Calu3 (cell line): ENCODE results near the gene GALNTL6. TPM values are rescaled to one million over a fixed set of nuclear protein-coding genes. Genes with fewer than 3 reads are reported as not detected.

Source experiments
- BruUV-seq: library from RNA; stranded (reverse); fragments of 400-500 nt; replicated peaks from 2 replicates; lab custom pipeline; 2021; lab: Mats Ljungman, UMichigan
- CTCF ChIA-PET: fragments of 300-600 bp; sonication (Branson Sonifier 250); formaldehyde crosslinking; loops from one replicate; lab custom pipeline; 2022; ENCODE audit warnings: antibody characterized with exemption; lab: Charles Lee
- DNase-seq: peaks from one replicate; pipeline ENCODE4 v3.0.0; 2022
- H3K27ac Mint-ChIP-seq: one replicate; pipeline ENCODE4 v1.8.0; 2022; ENCODE audit warnings: mixed read lengths; ENCODE audit not compliant: unreplicated experiment
- H3K27me3 Mint-ChIP-seq: one replicate; pipeline ENCODE4 v1.8.0; 2022; ENCODE audit warnings: mixed read lengths; ENCODE audit not compliant: unreplicated experiment
- H3K36me3 Mint-ChIP-seq: one replicate; pipeline ENCODE4 v1.8.0; 2022; ENCODE audit warnings: mild to moderate bottlenecking, moderate library complexity, mixed read lengths; ENCODE audit not compliant: insufficient read depth, unreplicated experiment
- H3K4me1 Mint-ChIP-seq: one replicate; pipeline ENCODE4 v1.8.0; 2022; ENCODE audit warnings: mild to moderate bottlenecking, low read depth, mixed read lengths; ENCODE audit not compliant: unreplicated experiment
- H3K4me3 Mint-ChIP-seq: one replicate; pipeline ENCODE4 v1.8.0; 2022; ENCODE audit warnings: mild to moderate bottlenecking, low read depth, moderate library complexity, mixed read lengths; ENCODE audit not compliant: unreplicated experiment
- H3K9me3 Mint-ChIP-seq: one replicate; pipeline ENCODE4 v1.8.0; 2022; ENCODE audit warnings: low read depth, mixed read lengths; ENCODE audit not compliant: unreplicated experiment
- intact Hi-C: fragments of 100-400 bp; cut with micrococcal nuclease; formaldehyde crosslinking; loops from one replicate; pipeline ENCODE4 v1.10.0; 2022; ENCODE audit not compliant: unreplicated experiment
- total RNA-seq: library from RNA; stranded (reverse); gene quantifications from 2 replicates; pipeline ENCODE4 v1.2.3, GENCODE V29; 2022
- TF ChIP-seq, protein P1 (sequence below): fragments of 200-600 bp; IDR thresholded peaks from one replicate; pipeline ENCODE4 v1.8.0; 2022; ENCODE audit warnings: antibody characterized with exemption; ENCODE audit not compliant: unreplicated experiment

Gene GALNTL6
- total RNA-seq, 1 experiment from 2014 or later: not detected

DNA sequence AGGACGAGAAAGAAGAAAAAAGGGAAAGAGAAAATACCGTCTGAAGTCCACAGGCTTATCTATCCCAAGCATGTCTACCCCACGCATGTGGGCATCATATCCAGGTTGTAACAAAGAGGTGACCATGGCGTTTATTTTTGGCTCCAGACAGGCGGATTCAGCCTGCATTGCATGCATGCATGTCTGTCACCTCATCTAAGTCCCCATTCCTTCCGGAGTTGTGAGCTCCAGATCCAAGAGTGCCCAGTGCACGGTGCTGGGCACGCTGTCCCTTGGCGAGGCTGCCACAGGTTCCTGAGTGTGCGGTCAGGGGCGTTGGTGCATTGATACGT lies 905 bp upstream of the GALNTL6 start:
- Mint-ChIP-seq H3K27me3 (no peaks in the 10 kb centered on the region), H3K4me3 (no peak overlapping the region), H3K27ac (no peak overlapping the region), H3K36me3 (no peaks in the 10 kb centered on the region), H3K4me1 (no peaks in the 10 kb centered on the region), H3K9me3 (no peaks in the 10 kb centered on the region)
- no TSS peak for BruUV-seq
- CTCF ChIA-PET: no interaction called here
- intact Hi-C loops: no loop called here
- no peak for DNase-seq
- TF ChIP-seq, protein P1, sequence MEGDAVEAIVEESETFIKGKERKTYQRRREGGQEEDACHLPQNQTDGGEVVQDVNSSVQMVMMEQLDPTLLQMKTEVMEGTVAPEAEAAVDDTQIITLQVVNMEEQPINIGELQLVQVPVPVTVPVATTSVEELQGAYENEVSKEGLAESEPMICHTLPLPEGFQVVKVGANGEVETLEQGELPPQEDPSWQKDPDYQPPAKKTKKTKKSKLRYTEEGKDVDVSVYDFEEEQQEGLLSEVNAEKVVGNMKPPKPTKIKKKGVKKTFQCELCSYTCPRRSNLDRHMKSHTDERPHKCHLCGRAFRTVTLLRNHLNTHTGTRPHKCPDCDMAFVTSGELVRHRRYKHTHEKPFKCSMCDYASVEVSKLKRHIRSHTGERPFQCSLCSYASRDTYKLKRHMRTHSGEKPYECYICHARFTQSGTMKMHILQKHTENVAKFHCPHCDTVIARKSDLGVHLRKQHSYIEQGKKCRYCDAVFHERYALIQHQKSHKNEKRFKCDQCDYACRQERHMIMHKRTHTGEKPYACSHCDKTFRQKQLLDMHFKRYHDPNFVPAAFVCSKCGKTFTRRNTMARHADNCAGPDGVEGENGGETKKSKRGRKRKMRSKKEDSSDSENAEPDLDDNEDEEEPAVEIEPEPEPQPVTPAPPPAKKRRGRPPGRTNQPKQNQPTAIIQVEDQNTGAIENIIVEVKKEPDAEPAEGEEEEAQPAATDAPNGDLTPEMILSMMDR: no peak

DNA sequence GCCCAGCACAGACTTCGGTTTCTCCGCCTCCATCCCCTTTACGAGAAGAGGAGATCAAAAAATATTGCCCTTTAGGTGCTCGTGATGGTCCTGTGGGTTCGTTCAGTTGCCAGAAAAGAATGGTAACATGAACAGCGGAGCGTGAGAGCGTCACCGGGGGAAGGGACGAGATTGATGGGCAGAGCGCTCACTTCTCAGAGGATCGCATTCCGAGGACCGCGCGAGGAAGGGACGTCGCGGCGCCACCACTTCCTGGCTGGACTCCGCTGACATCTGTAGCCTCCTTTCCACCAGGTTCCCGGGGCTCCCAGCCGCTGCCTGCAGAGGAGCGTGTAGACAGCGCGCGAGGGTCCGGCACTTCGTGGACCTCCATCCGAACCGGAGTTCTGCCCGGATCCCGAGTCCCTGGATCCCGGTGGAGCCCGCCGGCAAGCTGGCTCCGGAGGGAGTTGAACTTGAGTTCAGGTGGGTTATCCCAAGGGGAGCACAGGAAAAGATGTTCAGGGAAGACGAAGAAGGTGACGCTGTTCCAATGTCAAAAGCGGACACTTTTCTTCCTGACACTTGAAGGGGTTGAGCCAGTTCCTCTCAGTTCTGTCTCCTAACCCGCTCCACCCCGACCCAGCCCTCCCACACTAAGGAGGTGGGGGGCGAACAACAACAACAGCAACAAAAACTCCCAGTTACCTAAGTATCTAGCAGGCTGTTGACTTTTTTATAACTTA lies 484 bp downstream of the GALNTL6 start:
- intact Hi-C loops: no loop called here
- Mint-ChIP-seq H3K27ac (no peak overlapping the region), H3K4me1 (no peaks in the 10 kb centered on the region), H3K4me3 (no peak overlapping the region), H3K9me3 (no peaks in the 10 kb centered on the region), H3K27me3 (no peaks in the 10 kb centered on the region), H3K36me3 (no peaks in the 10 kb centered on the region)
- no TSS peak for BruUV-seq
- DNase-seq: no peak
- TF ChIP-seq, protein P1: no peak
- CTCF ChIA-PET: no interaction called here

DNA sequence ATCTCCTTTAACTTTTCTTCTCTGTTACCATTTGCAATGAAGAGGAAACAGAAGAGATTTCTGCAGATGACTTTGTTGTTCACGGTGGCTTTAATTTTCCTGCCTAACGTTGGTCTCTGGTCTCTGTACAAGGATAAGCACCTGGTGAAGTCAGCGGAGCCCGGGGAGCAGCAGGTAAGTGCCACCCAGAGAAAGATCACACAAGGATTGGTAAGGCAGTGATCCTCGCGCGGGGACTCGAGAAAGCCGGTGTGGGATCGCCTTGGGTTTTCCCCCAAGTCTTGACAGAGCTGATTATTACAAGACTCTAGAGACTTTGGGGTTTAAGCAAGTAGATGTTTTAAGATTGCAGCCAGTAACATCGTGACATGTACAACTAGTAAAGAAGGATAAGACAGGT lies 1.3 kb downstream of the GALNTL6 start:
- CTCF ChIA-PET: no interaction called here
- no TSS peak for BruUV-seq
- H3K27me3 Mint-ChIP-seq: no peaks in the 10 kb centered on the region
- intact Hi-C loops: no loop called here
- no peaks in the 10 kb centered on the region for H3K36me3 Mint-ChIP-seq
- TF ChIP-seq, protein P1: no peak
- no peaks in the 10 kb centered on the region for H3K9me3 Mint-ChIP-seq
- H3K4me1 Mint-ChIP-seq: no peaks in the 10 kb centered on the region
- no peak overlapping the region for H3K27ac Mint-ChIP-seq
- no peak for DNase-seq
- no peak overlapping the region for H3K4me3 Mint-ChIP-seq

DNA sequence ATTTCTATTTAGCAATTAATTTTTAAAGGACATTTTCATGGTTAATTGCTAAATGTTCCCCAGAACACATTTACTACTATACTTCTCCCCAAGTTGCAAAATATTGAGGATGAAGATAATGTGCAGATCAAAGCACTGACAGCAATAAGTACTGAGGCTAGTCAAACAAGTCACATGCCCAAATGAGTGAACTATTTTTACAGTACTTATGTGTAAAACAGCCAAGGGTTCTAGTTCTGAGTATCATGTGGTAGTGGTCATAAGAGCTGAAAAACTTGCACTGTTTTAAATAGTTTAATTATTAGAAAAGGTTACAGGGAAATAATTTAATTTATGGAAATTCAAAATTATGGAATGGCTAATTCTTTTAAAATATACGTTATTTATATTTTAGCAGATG lies 3.8 kb downstream of the GALNTL6 start:
- Mint-ChIP-seq H3K4me1 (no peaks in the 10 kb centered on the region), H3K27me3 (no peaks in the 10 kb centered on the region), H3K27ac (no peak overlapping the region), H3K36me3 (no peaks in the 10 kb centered on the region), H3K9me3 (no peaks in the 10 kb centered on the region), H3K4me3 (no peak overlapping the region)
- BruUV-seq: no TSS peak
- TF ChIP-seq, protein P1: no peak
- DNase-seq: no peak
- CTCF ChIA-PET: no interaction called here
- intact Hi-C loops: no loop called here
